Transverse colon (tissue), 4 donors: Measurements from ENCODE around the gene BSG.

Source experiments
- POLR2A ChIP-seq: fragments of 450-650 bp; IDR thresholded peaks from one replicate; pipeline ENCODE4 v1.6.1; 2016; ENCODE audit warnings: antibody characterized with exemption, mild to moderate bottlenecking, moderate library complexity
- POLR2AphosphoS5 ChIP-seq, 3 donors: sonication (generic); formaldehyde crosslinking; IDR thresholded peaks; one replicate each; pipeline ENCODE4 v1.6.1; 2016; ENCODE audit warnings: antibody characterized with exemption in 3 of 3
- TF ChIP-seq, protein P1 (sequence below), 5 experiments: fragments of 200-600 bp in 3 of 5; fragments of 450-650 bp in 2 of 5; sonication (generic) in 3 of 5; IDR thresholded peaks; 1 replicate in 2 of 5; 2 replicates in 3 of 5; pipeline ENCODE4 v1.5.1; 2016 to 2017; ENCODE audit warnings: antibody characterized with exemption in 5 of 5, inconsistent platforms in 3 of 5, mild to moderate bottlenecking in 2 of 5, moderate library complexity in 1 of 5

GRCh38 chr19:580274-580835 is 8.0 kb downstream of the BSG start:
- TF ChIP-seq, protein P1, sequence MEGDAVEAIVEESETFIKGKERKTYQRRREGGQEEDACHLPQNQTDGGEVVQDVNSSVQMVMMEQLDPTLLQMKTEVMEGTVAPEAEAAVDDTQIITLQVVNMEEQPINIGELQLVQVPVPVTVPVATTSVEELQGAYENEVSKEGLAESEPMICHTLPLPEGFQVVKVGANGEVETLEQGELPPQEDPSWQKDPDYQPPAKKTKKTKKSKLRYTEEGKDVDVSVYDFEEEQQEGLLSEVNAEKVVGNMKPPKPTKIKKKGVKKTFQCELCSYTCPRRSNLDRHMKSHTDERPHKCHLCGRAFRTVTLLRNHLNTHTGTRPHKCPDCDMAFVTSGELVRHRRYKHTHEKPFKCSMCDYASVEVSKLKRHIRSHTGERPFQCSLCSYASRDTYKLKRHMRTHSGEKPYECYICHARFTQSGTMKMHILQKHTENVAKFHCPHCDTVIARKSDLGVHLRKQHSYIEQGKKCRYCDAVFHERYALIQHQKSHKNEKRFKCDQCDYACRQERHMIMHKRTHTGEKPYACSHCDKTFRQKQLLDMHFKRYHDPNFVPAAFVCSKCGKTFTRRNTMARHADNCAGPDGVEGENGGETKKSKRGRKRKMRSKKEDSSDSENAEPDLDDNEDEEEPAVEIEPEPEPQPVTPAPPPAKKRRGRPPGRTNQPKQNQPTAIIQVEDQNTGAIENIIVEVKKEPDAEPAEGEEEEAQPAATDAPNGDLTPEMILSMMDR (IDR thresholded peaks at IDR 0.05), result no peak
- TF ChIP-seq POLR2A, result no peak
- TF ChIP-seq POLR2AphosphoS5 (IDR thresholded peaks at IDR 0.05), result no peak
